HEK293 (cell line): Measurements from ENCODE around the gene PKM.
A peak's percentile ranks its signal among the peaks of the same experiment; 100 is the strongest.

Source experiments
- KLF8 ChIP-seq: fragments of 450-650 bp; formaldehyde crosslinking; IDR thresholded peaks from 2 replicates; pipeline ENCODE4 v1.5.1; 2016; ENCODE audit warnings: missing biosample characterization, missing genetic modification characterization
- OSR2 ChIP-seq: fragments of 450-650 bp; formaldehyde crosslinking; IDR thresholded peaks from 2 replicates; pipeline ENCODE4 v1.5.1; 2016; ENCODE audit warnings: missing biosample characterization, missing genetic modification characterization
- SP3 ChIP-seq: fragments of 450-650 bp; formaldehyde crosslinking; IDR thresholded peaks from 2 replicates; pipeline ENCODE4 v1.5.1; 2016; ENCODE audit warnings: missing biosample characterization, missing genetic modification characterization
- ZFHX2 ChIP-seq: fragments of 450-650 bp; formaldehyde crosslinking; conservative IDR thresholded peaks from 2 replicates; pipeline ENCODE4 v1.5.1; 2016; ENCODE audit warnings: missing biosample characterization, missing genetic modification characterization
- ZFP69B ChIP-seq: fragments of 450-650 bp; formaldehyde crosslinking; IDR thresholded peaks from 2 replicates; pipeline ENCODE4 v1.5.1; 2016; ENCODE audit warnings: missing biosample characterization, missing genetic modification characterization
- ZNF121 ChIP-seq: fragments of 450-650 bp; formaldehyde crosslinking; IDR thresholded peaks from 2 replicates; pipeline ENCODE4 v1.5.1; 2016; ENCODE audit warnings: missing biosample characterization, missing genetic modification characterization
- ZNF155 ChIP-seq: fragments of 450-650 bp; formaldehyde crosslinking; IDR thresholded peaks from 2 replicates; pipeline ENCODE4 v1.5.1; 2016; ENCODE audit warnings: missing biosample characterization, missing genetic modification characterization
- ZNF169 ChIP-seq: fragments of 450-650 bp; formaldehyde crosslinking; IDR thresholded peaks from 2 replicates; pipeline ENCODE4 v1.5.1; 2016; ENCODE audit warnings: missing biosample characterization, missing genetic modification characterization
- ZNF214 ChIP-seq: fragments of 450-650 bp; formaldehyde crosslinking; IDR thresholded peaks from 2 replicates; pipeline ENCODE4 v1.5.1; 2017; ENCODE audit warnings: missing biosample characterization, mild to moderate bottlenecking, missing genetic modification characterization, borderline replicate concordance
- ZNF221 ChIP-seq: fragments of 450-650 bp; formaldehyde crosslinking; IDR thresholded peaks from 2 replicates; pipeline ENCODE4 v1.5.1; 2017; ENCODE audit warnings: missing biosample characterization, missing genetic modification characterization, borderline replicate concordance
- ZNF324 ChIP-seq: fragments of 450-650 bp; formaldehyde crosslinking; IDR thresholded peaks from 2 replicates; pipeline ENCODE4 v1.5.1; 2016; ENCODE audit warnings: missing biosample characterization, missing genetic modification characterization
- ZNF350 ChIP-seq: fragments of 450-650 bp; formaldehyde crosslinking; IDR thresholded peaks from 2 replicates; pipeline ENCODE4 v1.5.0; 2017; ENCODE audit warnings: missing biosample characterization, mild to moderate bottlenecking, missing genetic modification characterization
- ZNF366 ChIP-seq: fragments of 450-650 bp; formaldehyde crosslinking; conservative IDR thresholded peaks from 2 replicates; pipeline ENCODE4 v1.5.1; 2016; ENCODE audit warnings: missing biosample characterization, missing genetic modification characterization
- ZNF555 ChIP-seq: fragments of 450-650 bp; formaldehyde crosslinking; conservative IDR thresholded peaks from 2 replicates; pipeline ENCODE4 v1.5.1; 2017; ENCODE audit warnings: missing biosample characterization, mild to moderate bottlenecking, missing genetic modification characterization, inconsistent platforms
- ZNF560 ChIP-seq: fragments of 450-650 bp; formaldehyde crosslinking; IDR thresholded peaks from 2 replicates; pipeline ENCODE4 v1.5.1; 2017; ENCODE audit warnings: missing biosample characterization, missing genetic modification characterization, borderline replicate concordance
- ZNF600 ChIP-seq: fragments of 450-650 bp; formaldehyde crosslinking; IDR thresholded peaks from 2 replicates; pipeline ENCODE4 v1.5.1; 2016; ENCODE audit warnings: missing biosample characterization, missing genetic modification characterization
- ZNF660 ChIP-seq: fragments of 450-650 bp; IDR thresholded peaks from 2 replicates; pipeline ENCODE4 v1.5.1; 2018; ENCODE audit warnings: missing biosample characterization, mild to moderate bottlenecking, missing genetic modification characterization
- ZNF837 ChIP-seq: fragments of 450-650 bp; formaldehyde crosslinking; IDR thresholded peaks from 2 replicates; pipeline ENCODE4 v1.5.1; 2016; ENCODE audit warnings: missing biosample characterization, missing genetic modification characterization
- ZSCAN23 ChIP-seq: fragments of 450-650 bp; formaldehyde crosslinking; IDR thresholded peaks from 2 replicates; pipeline ENCODE4 v1.5.1; 2016; ENCODE audit warnings: missing biosample characterization, missing genetic modification characterization
- TF ChIP-seq, protein P1 (sequence below): fragments of 450-650 bp; formaldehyde crosslinking; IDR thresholded peaks from 2 replicates; pipeline ENCODE4 v1.5.1; 2016; ENCODE audit warnings: missing biosample characterization, missing genetic modification characterization
- TF ChIP-seq, protein P2 (sequence below): fragments of 450-650 bp; formaldehyde crosslinking; conservative IDR thresholded peaks from 2 replicates; pipeline ENCODE4 v1.5.1; 2016; ENCODE audit warnings: low read depth, missing biosample characterization, missing genetic modification characterization
- TF ChIP-seq, protein P3 (sequence below): fragments of 450-650 bp; formaldehyde crosslinking; IDR thresholded peaks from 2 replicates; pipeline ENCODE4 v1.5.1; 2016; ENCODE audit warnings: missing biosample characterization, missing genetic modification characterization
- TF ChIP-seq, protein P4 (sequence below): fragments of 450-650 bp; formaldehyde crosslinking; IDR thresholded peaks from 2 replicates; pipeline ENCODE4 v1.5.1; 2016; ENCODE audit warnings: missing biosample characterization, missing genetic modification characterization
- TF ChIP-seq, protein P5 (sequence below): fragments of 450-650 bp; formaldehyde crosslinking; IDR thresholded peaks from 2 replicates; pipeline ENCODE4 v1.5.1; 2016; ENCODE audit warnings: missing biosample characterization, missing genetic modification characterization, borderline replicate concordance
- TF ChIP-seq, protein P6 (sequence below): fragments of 450-650 bp; formaldehyde crosslinking; IDR thresholded peaks from 2 replicates; pipeline ENCODE4 v1.5.1; 2016; ENCODE audit warnings: missing biosample characterization, missing genetic modification characterization

PKM gene

DNA sequence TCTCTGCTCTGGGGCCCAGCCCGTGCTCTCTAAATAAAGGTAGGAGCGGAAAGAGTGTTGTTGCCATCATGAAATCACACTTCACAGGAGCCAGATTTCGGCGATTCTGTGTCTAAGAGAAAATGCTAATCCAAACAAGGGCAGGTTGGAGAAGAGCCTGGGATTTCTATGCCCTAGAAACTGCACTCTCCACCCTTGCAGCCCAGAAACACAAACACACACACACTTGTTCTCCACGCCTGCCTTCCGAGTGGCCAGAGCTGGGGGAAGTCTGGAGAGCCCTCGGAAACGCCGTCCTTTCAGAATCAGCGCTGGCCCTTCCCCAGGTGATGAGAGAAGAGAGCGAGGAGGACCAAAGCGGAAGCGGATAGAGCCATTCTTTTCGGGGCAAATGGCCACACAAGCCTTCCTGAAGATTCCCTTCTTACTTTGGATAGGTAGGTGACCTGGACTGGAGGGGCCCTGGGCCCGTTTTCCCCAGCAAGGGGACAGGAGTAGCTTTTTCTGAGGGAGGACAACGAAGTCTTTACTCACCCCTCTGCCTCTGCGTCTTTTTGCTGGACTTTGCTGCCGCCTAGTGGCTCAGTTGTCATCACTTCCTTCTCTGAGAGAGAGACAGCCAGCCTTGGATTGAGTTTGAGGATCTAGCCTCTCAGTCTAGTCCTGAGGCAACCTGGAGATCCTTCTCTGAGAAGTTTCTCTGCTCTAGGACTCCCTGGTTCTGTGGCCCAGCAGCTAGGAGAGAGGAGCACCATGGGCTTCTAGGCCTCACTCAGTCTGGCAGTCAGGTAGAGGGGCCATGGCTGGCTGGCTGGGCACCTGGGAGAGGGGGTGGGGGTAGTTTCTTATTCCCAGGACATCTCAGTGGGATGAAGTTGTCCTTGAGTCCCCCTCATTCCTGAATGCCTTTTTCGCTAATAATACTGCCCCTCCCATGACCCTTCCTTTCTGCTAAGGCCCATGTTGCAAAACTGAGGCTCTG, 75.1 kb downstream of the PKM start (continued):
- TF ChIP-seq, protein P1, sequence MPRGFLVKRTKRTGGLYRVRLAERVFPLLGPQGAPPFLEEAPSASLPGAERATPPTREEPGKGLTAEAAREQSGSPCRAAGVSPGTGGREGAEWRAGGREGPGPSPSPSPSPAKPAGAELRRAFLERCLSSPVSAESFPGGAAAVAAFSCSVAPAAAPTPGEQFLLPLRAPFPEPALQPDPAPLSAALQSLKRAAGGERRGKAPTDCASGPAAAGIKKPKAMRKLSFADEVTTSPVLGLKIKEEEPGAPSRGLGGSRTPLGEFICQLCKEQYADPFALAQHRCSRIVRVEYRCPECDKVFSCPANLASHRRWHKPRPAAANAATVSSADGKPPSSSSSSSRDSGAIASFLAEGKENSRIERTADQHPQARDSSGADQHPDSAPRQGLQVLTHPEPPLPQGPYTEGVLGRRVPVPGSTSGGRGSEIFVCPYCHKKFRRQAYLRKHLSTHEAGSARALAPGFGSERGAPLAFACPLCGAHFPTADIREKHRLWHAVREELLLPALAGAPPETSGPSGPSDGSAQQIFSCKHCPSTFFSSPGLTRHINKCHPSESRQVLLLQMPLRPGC (tag by site-specific recombination) = 0 out of 2 replicates have a peak, but pooled peaks have one; percentile 1
- TF ChIP-seq OSR2 (tag by site-specific recombination) = no peak
- peak; percentile 94 for TF ChIP-seq ZNF660
- peak; percentile 15; the same call in 1 of the 2 replicates for TF ChIP-seq ZNF600 (tag by site-specific recombination)
- TF ChIP-seq ZSCAN23 (tag by site-specific recombination) = no peak
- TF ChIP-seq, protein P2, sequence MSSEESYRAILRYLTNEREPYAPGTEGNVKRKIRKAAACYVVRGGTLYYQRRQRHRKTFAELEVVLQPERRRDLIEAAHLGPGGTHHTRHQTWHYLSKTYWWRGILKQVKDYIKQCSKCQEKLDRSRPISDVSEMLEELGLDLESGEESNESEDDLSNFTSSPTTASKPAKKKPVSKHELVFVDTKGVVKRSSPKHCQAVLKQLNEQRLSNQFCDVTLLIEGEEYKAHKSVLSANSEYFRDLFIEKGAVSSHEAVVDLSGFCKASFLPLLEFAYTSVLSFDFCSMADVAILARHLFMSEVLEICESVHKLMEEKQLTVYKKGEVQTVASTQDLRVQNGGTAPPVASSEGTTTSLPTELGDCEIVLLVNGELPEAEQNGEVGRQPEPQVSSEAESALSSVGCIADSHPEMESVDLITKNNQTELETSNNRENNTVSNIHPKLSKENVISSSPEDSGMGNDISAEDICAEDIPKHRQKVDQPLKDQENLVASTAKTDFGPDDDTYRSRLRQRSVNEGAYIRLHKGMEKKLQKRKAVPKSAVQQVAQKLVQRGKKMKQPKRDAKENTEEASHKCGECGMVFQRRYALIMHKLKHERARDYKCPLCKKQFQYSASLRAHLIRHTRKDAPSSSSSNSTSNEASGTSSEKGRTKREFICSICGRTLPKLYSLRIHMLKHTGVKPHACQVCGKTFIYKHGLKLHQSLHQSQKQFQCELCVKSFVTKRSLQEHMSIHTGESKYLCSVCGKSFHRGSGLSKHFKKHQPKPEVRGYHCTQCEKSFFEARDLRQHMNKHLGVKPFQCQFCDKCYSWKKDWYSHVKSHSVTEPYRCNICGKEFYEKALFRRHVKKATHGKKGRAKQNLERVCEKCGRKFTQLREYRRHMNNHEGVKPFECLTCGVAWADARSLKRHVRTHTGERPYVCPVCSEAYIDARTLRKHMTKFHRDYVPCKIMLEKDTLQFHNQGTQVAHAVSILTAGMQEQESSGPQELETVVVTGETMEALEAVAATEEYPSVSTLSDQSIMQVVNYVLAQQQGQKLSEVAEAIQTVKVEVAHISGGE (tag by site-specific recombination) = no peak; the same call in 1 of the 2 replicates
- TF ChIP-seq ZNF324 (tag by site-specific recombination) = no peak
- TF ChIP-seq, protein P3, sequence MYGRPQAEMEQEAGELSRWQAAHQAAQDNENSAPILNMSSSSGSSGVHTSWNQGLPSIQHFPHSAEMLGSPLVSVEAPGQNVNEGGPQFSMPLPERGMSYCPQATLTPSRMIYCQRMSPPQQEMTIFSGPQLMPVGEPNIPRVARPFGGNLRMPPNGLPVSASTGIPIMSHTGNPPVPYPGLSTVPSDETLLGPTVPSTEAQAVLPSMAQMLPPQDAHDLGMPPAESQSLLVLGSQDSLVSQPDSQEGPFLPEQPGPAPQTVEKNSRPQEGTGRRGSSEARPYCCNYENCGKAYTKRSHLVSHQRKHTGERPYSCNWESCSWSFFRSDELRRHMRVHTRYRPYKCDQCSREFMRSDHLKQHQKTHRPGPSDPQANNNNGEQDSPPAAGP (tag by site-specific recombination) = 0 out of 2 replicates have a peak, but pooled peaks have one; percentile 29
- TF ChIP-seq, protein P4, sequence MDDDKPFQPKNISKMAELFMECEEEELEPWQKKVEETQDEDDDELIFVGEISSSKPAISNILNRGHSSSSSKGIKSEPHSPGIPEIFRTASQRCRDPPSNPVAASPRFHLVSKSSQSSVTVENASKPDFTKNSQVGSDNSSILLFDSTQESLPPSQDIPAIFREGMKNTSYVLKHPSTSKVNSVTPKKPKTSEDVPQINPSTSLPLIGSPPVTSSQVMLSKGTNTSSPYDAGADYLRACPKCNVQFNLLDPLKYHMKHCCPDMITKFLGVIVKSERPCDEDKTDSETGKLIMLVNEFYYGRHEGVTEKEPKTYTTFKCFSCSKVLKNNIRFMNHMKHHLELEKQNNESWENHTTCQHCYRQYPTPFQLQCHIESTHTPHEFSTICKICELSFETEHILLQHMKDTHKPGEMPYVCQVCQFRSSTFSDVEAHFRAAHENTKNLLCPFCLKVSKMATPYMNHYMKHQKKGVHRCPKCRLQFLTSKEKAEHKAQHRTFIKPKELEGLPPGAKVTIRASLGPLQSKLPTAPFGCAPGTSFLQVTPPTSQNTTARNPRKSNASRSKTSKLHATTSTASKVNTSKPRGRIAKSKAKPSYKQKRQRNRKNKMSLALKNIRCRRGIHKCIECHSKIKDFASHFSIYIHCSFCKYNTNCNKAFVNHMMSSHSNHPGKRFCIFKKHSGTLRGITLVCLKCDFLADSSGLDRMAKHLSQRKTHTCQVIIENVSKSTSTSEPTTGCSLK (tag by site-specific recombination) = no peak
- TF ChIP-seq ZNF121 (tag by site-specific recombination) = no peak
- no peak for TF ChIP-seq ZFHX2
- TF ChIP-seq, protein P5, sequence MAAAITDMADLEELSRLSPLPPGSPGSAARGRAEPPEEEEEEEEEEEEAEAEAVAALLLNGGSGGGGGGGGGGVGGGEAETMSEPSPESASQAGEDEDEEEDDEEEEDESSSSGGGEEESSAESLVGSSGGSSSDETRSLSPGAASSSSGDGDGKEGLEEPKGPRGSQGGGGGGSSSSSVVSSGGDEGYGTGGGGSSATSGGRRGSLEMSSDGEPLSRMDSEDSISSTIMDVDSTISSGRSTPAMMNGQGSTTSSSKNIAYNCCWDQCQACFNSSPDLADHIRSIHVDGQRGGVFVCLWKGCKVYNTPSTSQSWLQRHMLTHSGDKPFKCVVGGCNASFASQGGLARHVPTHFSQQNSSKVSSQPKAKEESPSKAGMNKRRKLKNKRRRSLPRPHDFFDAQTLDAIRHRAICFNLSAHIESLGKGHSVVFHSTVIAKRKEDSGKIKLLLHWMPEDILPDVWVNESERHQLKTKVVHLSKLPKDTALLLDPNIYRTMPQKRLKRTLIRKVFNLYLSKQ (tag by site-specific recombination) = no peak
- peak; percentile 45 for TF ChIP-seq KLF8 (tag by site-specific recombination)
- TF ChIP-seq ZNF155 (tag by site-specific recombination) = no peak
- TF ChIP-seq ZFP69B = peak; percentile 29; the same call in 1 of the 2 replicates
- no peak for TF ChIP-seq ZNF560 (tag by site-specific recombination)
- TF ChIP-seq ZNF350 (tag by site-specific recombination) = no peak
- TF ChIP-seq ZNF221 (tag by site-specific recombination) = no peak
- TF ChIP-seq ZNF214 (tag by site-specific recombination) = no peak
- no peak for TF ChIP-seq SP3 (tag by site-specific recombination)
- TF ChIP-seq, protein P6, sequence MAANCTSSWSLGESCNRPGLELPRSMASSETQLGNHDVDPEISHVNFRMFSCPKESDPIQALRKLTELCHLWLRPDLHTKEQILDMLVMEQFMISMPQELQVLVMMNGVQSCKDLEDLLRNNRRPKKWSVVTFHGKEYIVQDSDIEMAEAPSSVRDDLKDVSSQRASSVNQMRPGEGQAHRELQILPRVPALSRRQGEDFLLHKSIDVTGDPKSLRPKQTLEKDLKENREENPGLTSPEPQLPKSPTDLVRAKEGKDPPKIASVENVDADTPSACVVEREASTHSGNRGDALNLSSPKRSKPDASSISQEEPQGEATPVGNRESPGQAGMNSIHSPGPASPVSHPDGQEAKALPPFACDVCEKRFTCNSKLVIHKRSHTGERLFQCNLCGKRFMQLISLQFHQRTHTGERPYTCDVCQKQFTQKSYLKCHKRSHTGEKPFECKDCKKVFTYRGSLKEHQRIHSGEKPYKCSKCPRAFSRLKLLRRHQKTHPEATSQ (tag by site-specific recombination) = no peak
- no peak for TF ChIP-seq ZNF837 (tag by site-specific recombination)
- no peak for TF ChIP-seq ZNF169
- peak; percentile 61 for TF ChIP-seq ZNF366
- no peak for TF ChIP-seq ZNF555 (tag by site-specific recombination)
